HepG2 (cell line): ENCODE data around the gene ADIPOR2. TPM values are rescaled to one million over a fixed set of nuclear protein-coding genes. Genes with fewer than 3 reads are reported as not detected.
A peak's percentile ranks its signal among the peaks of the same experiment; 100 is the strongest.

Experiments used
- CEBPG ChIP-seq: IDR thresholded peaks from 2 replicates; pipeline ENCODE4 v1.6.1; 2016
- CERS6 ChIP-seq: sonication (generic); formaldehyde crosslinking; IDR thresholded peaks from 2 replicates; pipeline ENCODE4 v1.5.0; 2020; ENCODE audit warnings: missing genetic modification reagents
- ETS1 ChIP-seq: sonication (generic); formaldehyde crosslinking; IDR thresholded peaks from 2 replicates; pipeline ENCODE4 v1.4.0; 2020; ENCODE audit warnings: missing genetic modification reagents
- ETV5 ChIP-seq: IDR thresholded peaks from 2 replicates; pipeline ENCODE4 v1.6.1; 2018; ENCODE audit warnings: missing biosample characterization, missing genetic modification reagents, inconsistent platforms, borderline replicate concordance
- GATA4 ChIP-seq: sonication (generic); IDR thresholded peaks from 2 replicates; pipeline ENCODE4 v1.6.1; 2016; ENCODE audit warnings: antibody characterized with exemption, low read depth, borderline replicate concordance
- GMEB1 ChIP-seq: sonication (generic); formaldehyde crosslinking; IDR thresholded peaks from 2 replicates; pipeline ENCODE4 v1.5.1; 2020; ENCODE audit warnings: missing genetic modification reagents, mild to moderate bottlenecking, borderline replicate concordance
- HNRNPUL1 ChIP-seq: fragments of 200-400 bp; formaldehyde crosslinking; IDR thresholded peaks from 2 replicates; pipeline ENCODE4 v1.6.1; 2017; ENCODE audit warnings: low read depth, mild to moderate bottlenecking, low read length, moderate library complexity
- ISL2 ChIP-seq: sonication (generic); formaldehyde crosslinking; IDR thresholded peaks from 2 replicates; pipeline ENCODE4 v1.5.0; 2020; ENCODE audit warnings: missing genetic modification reagents
- KAT8 ChIP-seq: IDR thresholded peaks from 2 replicates; pipeline ENCODE4 v1.6.1; 2016; ENCODE audit warnings: missing genetic modification reagents, missing compliant biosample characterization
- PHF21A ChIP-seq: sonication (generic); formaldehyde crosslinking; IDR thresholded peaks from 2 replicates; pipeline ENCODE4 v1.5.0; 2020; ENCODE audit warnings: mild to moderate bottlenecking, missing genetic modification reagents
- RAD21 ChIP-seq: fragments of 450-650 bp; formaldehyde crosslinking; IDR thresholded peaks from 2 replicates; pipeline ENCODE4 v1.5.0; 2020; ENCODE audit warnings: mild to moderate bottlenecking
- SKI ChIP-seq: fragments of 450-650 bp; IDR thresholded peaks from one replicate; pipeline ENCODE4 v1.6.1; 2018; ENCODE audit warnings: mild to moderate bottlenecking; ENCODE audit not compliant: partially characterized antibody
- SRSF1 ChIP-seq: fragments of 200-400 bp; formaldehyde crosslinking; optimal IDR thresholded peaks from 2 replicates; pipeline ENCODE3; 2017; ENCODE audit warnings: mild to moderate bottlenecking, low read depth, low read length, moderate library complexity
- TGIF2 ChIP-seq: IDR thresholded peaks from 2 replicates; pipeline ENCODE4 v1.6.1; 2016; ENCODE audit warnings: control low read depth, missing compliant biosample characterization
- U2AF2 ChIP-seq: fragments of 200-400 bp; formaldehyde crosslinking; IDR thresholded peaks from 2 replicates; pipeline ENCODE4 v1.6.1; 2017; ENCODE audit warnings: low read depth, mild to moderate bottlenecking, low read length
- USF2 ChIP-seq, 2 experiments: sonication (generic) in 1 of 2; formaldehyde crosslinking in 1 of 2; IDR thresholded peaks; 2 replicates each; pipeline versions ENCODE4 v1.5.1 to v1.6.1; 2011 to 2020; ENCODE audit warnings: borderline replicate concordance in 1 of 2, low read depth in 1 of 2, low read length in 1 of 2, mild to moderate bottlenecking in 1 of 2, missing genetic modification reagents in 1 of 2, moderate library complexity in 1 of 2
- ZBTB8A ChIP-seq: sonication (generic); formaldehyde crosslinking; IDR thresholded peaks from 2 replicates; pipeline ENCODE4 v1.4.0; 2020; ENCODE audit warnings: mild to moderate bottlenecking, low read depth, missing genetic modification reagents, borderline replicate concordance
- ZC3H4 ChIP-seq: sonication (generic); formaldehyde crosslinking; IDR thresholded peaks from 2 replicates; pipeline ENCODE4 v1.4.0; 2020; ENCODE audit warnings: missing genetic modification reagents, borderline replicate concordance
- ZFX ChIP-seq: sonication (generic); formaldehyde crosslinking; IDR thresholded peaks from 2 replicates; pipeline ENCODE4 v1.4.0; 2020; ENCODE audit warnings: mild to moderate bottlenecking, low read depth, missing genetic modification reagents, moderate library complexity
- ZNF382 ChIP-seq: sonication (generic); formaldehyde crosslinking; IDR thresholded peaks from 2 replicates; pipeline ENCODE4 v1.5.0; 2020; ENCODE audit warnings: missing genetic modification reagents, mild to moderate bottlenecking, borderline replicate concordance
- ZNF431 ChIP-seq: sonication (generic); formaldehyde crosslinking; IDR thresholded peaks from 2 replicates; pipeline ENCODE4 v1.9.0; 2022; ENCODE audit warnings: missing genetic modification reagents, low read depth, mild to moderate bottlenecking, borderline replicate concordance
- ZNF468 ChIP-seq: sonication (generic); formaldehyde crosslinking; IDR thresholded peaks from 2 replicates; pipeline ENCODE4 v1.8.0; 2022; ENCODE audit warnings: mild to moderate bottlenecking, moderate library complexity, missing genetic modification reagents
- ZNF576 ChIP-seq: sonication (generic); formaldehyde crosslinking; IDR thresholded peaks from 2 replicates; pipeline ENCODE4 v1.4.0; 2020; ENCODE audit warnings: mild to moderate bottlenecking, missing genetic modification reagents
- ZNF850 ChIP-seq: sonication (generic); formaldehyde crosslinking; conservative IDR thresholded peaks from 2 replicates; pipeline ENCODE4 v1.9.0; 2021; ENCODE audit warnings: mild to moderate bottlenecking, missing genetic modification reagents
- polyA plus RNA-seq, 8 experiments: library from polyadenylated mRNA; depleted of rRNA in 3 of 8; stranded (reverse) in 7 of 8; unstranded in 1 of 8; fragments of >200 nt; fragmentation: Illumina TruSeq in 4 of 8; extraction: Trizol in 4 of 8; gene quantifications; 2 replicates each; pipeline versions ENCODE4 v1.2.1 to v1.2.3, GENCODE V29; 2011 to 2016; ENCODE audit warnings: low read depth in 4 of 8, missing spikeins in 1 of 8, mixed read lengths in 1 of 8; ENCODE audit not compliant: insufficient read depth in 1 of 8
- total RNA-seq, 5 experiments: library from RNA; depleted of rRNA; stranded (reverse); fragments of >200 nt; fragmentation: Illumina TruSeq; extraction: Trizol; gene quantifications; 2 replicates each; pipeline ENCODE4 v1.2.3, GENCODE V29; 2016; ENCODE audit warnings: low read depth in 1 of 5

ADIPOR2 gene
- total and polyA plus RNA-seq, 2 of the 13 experiments (the other 11 are each of a cell fraction or from before 2014, with no cell fraction given): 35.2 to 52.2 TPM

GRCh38 chr12:1825382-1826102 lies 134.7 kb downstream of the ADIPOR2 start (continued):
- TF ChIP-seq USF2 (IDR thresholded peaks at IDR 0.05; ENCODE audit: low read depth, low read length) (no peak), USF2 (CRISPR knock-in tag; IDR thresholded peaks at IDR 0.05; ENCODE audit: borderline replicate concordance) (no peak; the same call in 1 of the 2 replicates), ZNF576 (CRISPR knock-in tag) (no peak), CERS6 (CRISPR knock-in tag) (no peak), ZC3H4 (no peak), ZBTB8A (CRISPR knock-in tag) (no peak), ISL2 (CRISPR knock-in tag) (no peak), GMEB1 (CRISPR knock-in tag) (0 out of 2 replicates have a peak, but pooled peaks have one; percentile 20), KAT8 (CRISPR knock-in tag) (no peak), U2AF2 (no peak), ETS1 (CRISPR knock-in tag) (no peak), CEBPG (CRISPR knock-in tag) (0 out of 2 replicates have a peak, but pooled peaks have one; percentile 2), RAD21 (CRISPR knock-in tag) (no peak), ZNF431 (CRISPR knock-in tag) (0 out of 2 replicates have a peak, but pooled peaks have one; percentile 61), HNRNPUL1 (no peak), ETV5 (CRISPR knock-in tag) (no peak; the same call in 1 of the 2 replicates), TGIF2 (CRISPR knock-in tag) (no peak), ZNF850 (CRISPR knock-in tag) (no peak), PHF21A (CRISPR knock-in tag) (no peak), SRSF1 (no peak), GATA4 (no peak), SKI (peak; percentile 13), ZNF468 (CRISPR knock-in tag) (no peak), ZFX (CRISPR knock-in tag) (peak; percentile 65), ZNF382 (CRISPR knock-in tag) (no peak)
